IPS-NIHi7 (cell line): ENCODE measurements around the gene PSMD1.
"Not testable (repeated sequence)": the region's sequence is repeated elsewhere in the genome, so short reads cannot be mapped to it uniquely, and the experiment has no call there.

ENCODE experiments used
- DNase-seq: peaks from one replicate; pipeline ENCODE4 v3.0.0; 2012; ENCODE audit warnings: mixed read lengths; ENCODE audit errors: extremely low spot score

PSMD1 gene

DNA sequence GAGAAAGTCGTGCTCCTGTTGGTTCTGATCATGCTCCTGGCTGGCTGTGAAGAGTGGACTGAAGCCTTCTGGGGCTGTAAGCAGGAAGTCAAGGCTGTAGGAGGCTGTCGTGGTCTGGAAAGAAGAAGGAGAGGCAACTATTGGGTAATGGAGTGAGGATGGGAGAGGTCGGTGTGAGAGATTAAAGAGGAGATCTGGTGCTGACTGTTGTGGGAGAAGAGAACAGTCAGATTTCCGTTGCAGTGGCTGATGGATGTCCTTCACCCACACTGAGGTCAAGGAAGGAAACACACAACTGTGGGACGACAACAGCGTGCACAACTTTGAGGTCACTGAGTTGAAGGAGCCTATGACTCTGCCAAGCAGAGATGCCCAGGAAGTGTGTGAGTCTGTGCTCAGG, 2.8 kb upstream of the PSMD1 start:
- no peak for DNase-seq

DNA sequence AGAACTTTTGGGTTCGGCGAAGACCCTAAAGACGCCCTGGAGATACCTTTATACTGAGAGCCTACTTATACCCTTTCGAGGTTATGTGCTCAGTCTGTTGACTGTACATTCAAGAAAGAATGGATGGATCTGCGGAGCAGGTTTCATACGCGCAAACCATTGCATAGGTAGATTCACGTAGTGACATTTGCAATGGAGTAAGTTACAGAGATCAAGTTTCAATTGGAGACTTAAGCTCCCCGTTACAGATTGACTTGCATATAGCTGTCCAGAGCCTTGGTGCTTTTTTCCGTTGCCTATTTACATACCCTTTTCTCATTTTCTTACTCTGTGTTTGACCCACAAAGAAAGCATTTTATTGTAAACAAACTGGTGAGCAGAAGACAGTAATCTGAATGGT, 923 bp downstream of the PSMD1 start:
- no peak for DNase-seq

DNA sequence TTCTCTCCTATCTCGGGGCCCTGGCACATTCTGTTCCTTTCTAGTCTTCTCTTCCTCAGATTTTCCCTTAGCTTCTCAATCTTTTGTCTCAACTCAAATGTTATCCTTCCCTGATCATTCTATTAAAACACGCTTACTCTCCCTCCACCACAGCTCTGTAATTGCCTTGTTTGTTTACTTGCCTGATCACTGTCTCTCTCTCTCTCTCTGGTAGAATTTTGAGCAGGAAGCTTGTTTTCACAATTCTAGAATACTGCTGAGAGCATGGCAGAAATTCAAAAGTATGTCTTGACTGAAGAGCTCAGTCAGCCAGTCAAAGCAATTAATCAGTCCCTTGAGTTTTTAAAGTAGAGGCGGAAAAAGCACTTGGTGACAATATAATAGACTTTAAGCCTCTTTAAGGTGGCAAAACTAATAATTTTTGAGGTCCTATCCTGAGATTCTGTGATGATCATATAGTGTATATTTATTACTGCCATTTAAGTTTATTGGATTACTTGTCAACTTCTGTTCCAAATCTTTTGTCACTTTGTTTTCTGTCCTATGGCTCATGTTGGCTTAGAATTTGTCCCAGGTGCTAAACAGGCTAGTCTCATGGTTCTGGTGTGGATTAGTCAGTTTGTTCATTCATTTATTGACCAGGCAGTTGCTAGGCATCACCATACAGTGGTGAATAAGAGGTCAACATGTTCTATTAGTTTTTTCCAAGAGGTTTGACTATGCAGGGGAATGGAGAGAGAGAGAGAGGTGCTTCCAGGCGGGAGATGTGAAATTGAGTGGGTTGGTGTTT, 2.3 kb downstream of the PSMD1 start:
- DNase-seq, result no peak

DNA sequence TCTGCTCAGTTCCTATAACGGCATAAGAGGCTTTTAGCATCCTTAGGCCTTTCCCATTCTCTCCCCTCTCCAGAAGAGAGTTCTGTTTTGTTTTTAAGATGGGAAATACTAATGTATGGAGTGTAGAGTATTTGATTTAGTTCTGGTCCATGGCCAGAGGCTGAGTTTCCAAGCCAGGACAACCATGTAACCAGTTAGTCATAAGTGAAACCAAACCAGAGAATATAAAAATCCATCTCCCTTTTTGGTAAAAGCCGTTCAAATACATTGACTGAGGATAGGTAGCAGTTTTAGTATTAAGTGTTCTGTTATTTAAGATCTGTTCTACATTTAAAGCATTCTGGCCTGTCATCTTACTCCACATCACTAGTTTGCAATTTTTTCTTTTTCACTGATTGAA, 3.1 kb downstream of the PSMD1 start:
- DNase-seq, result no peak

DNA sequence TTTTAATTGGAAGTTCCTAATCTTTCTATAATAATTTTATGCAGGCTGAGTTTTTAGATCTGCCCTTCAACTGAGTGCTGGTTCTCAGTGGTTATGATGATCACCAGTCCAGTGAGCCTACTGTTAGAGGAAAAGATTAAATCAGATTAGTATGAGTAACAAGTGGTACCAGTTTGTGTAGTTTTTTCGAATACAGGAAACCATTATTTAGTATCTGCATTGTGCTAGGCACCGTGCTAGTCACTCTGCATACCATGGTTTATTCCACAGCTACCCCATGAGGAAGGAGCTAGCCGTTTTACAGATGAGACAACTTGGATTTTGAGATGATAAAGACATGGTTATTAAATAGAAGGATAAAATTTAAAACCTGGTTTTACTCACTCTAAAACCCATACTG, 6.1 kb downstream of the PSMD1 start:
- DNase-seq, result no peak

DNA sequence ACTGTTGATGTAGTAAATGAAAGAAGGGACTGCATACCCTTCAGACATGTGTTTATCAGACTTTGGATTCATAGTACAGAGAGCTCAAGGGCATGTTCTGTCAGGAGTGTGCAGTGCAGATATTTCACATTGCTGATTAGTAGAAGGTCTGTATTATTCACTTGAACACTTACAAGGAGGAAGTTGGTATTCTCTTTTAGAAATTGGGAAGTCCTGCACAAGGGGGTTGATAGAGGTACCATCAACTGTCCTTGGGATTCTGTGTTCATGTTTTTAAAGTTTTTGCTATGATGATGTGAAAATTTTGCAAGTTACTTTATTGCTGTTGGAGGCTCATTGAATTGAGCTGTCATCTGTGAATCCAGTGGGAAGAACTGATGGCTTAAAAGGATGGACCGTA, 6.7 kb downstream of the PSMD1 start:
- DNase-seq, result no peak

DNA sequence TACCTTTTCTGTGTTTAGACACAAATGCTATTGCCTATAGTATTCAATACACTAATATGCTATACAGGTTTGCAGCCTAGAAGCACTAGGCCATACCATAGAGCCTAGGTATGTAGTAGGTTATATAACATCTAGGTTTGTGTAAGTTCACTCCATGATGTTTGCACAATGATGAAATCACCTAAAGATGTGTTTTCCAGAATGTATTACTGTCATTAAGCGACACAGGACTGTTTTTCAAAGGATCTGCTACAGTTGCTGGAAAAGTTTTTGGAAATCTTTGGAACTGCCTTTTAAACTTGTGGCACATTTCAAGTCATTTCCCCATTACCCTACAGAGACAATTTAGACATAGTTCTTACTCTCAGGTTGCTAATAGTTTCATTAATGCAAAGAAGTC, 9.3 kb downstream of the PSMD1 start:
- no peak for DNase-seq

DNA sequence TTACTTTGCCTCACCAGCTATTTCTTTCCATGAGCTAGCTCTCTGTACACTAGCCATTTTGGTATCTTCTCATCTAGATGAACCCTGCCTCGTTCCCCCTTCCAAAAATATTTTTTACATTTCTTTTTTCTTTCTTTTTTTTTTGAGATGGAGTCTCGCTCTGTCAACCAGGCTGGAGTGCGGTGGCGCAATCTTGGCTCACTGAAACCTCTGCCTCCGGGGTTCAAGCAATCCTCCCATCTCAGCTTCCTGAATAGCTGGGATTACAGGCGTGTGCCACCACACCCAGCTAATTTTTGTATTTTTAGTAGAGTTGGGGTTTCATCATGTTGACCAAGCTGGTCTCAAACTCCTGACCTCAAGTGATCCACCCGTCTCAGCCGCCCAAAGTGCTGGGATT, 10.9 kb downstream of the PSMD1 start:
- not testable (repeated sequence) for DNase-seq

DNA sequence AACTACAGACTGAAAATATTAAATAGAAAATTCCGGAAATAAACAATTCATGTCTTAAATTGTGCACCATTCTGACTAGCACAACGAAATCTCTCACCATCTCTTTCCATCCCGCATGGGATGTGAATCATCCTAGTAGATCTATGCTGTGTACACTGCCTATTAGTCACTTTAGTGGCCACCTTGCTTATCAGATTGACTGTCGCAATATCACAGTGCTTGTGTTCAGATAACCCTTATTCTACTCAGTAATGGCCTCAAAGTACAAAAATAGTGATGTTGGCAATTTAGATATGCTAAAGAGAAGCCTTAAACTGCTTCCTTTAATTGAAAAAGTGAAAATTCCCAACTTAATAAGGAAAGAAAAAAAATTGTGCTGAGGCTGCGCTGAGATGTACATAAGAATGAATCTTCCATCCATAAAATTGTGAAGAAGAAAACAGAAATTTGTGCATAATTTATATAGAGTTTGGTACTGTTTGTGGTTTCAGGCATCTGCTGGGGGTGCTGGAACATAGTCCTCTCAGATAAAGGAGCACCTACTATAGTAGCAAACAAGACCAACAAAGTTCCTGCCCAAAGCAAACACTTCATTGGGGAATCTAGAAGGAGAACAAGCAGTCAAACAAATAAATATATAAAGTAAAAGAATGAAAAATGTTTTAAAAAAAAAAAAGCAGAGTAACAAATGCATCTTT, 12.0 kb downstream of the PSMD1 start:
- no peak for DNase-seq

DNA sequence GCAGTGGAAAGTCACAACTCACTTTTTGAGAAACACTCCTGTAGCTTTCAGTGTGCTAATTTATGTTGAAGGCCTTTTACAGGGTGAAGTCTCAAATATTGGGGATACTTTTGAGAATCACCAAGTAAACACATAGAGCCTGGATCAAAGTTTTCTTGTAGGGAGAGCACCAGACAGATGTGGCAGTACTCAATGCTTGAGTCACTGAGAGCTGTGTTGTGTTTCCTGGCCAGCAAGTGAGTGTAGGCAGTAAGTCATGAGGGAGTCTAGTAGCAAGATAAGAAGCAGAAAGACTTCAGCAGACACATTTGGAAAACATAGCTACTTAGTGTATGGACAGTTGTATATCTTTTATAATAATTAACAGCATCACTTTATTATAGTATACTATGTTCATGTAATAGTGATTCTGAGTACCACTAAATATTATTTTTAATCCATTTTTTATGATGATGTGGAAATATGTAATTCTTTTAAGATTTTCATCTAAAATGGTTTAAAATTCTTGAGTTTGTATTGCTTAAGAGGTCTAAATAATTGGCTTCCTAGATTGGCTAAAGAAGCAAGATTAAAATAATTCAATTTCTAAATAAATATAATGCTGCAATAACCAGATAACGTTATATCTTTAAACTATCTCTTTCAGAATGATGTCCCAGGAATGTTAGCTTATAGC, 12.8 kb downstream of the PSMD1 start:
- DNase-seq, result no peak

DNA sequence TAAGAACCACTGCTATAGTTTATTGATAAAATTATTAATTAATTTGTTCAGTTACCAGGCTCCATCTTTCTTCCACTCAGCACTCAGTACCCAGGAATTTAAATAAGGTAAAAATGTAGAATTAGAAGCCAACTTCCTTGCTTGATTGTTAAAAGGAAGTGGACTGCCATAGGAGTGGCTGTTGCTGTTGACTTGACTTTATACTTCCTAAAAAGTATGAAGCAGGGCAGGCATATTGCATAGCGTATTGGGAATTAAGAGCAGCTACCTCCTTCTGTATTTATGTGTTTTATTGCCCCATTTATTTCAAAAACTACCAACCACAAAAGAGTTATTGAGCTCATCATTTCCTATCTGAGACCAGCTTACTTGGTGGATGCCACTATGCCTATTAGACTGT, 27.9 kb downstream of the PSMD1 start:
- no peak for DNase-seq

DNA sequence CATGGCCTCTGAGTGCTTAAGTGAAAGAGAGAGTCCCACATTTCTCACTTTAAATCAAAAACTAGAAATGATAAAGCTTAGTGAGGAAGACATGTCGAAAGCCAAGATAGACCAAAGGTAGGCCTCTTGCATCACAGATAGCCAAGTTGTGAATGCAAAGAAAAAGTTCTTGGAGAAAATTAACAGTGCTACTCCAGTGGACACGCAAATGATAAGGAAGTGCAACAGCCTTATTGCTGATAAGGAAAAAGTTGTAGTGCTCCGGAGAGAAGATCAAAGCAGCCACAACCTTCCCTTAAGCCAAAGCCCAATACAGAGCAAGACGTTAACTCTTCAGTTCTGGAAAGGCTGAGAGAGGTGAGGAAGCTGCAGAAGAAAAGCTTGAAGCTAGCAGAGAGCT, 32.1 kb downstream of the PSMD1 start:
- no peak for DNase-seq

DNA sequence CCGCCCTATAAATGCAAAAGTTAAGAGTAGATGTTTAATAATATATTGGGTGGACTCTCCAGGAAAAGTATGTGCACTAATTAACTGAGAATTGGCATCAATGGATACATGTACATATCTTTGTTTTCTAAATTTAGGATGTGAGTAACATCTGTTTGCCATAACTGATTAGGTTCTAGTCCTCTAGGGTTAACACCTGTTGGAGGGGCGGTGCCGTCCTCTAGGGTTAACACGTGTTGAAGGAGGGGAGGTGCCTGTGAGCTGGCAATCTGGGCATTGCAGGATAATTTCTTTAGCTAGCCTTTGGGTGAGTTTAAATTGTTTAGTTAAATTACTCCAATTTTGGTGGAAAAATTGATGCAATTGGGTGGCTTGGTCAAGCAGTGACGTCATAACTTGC, 37.3 kb downstream of the PSMD1 start:
- no peak for DNase-seq

DNA sequence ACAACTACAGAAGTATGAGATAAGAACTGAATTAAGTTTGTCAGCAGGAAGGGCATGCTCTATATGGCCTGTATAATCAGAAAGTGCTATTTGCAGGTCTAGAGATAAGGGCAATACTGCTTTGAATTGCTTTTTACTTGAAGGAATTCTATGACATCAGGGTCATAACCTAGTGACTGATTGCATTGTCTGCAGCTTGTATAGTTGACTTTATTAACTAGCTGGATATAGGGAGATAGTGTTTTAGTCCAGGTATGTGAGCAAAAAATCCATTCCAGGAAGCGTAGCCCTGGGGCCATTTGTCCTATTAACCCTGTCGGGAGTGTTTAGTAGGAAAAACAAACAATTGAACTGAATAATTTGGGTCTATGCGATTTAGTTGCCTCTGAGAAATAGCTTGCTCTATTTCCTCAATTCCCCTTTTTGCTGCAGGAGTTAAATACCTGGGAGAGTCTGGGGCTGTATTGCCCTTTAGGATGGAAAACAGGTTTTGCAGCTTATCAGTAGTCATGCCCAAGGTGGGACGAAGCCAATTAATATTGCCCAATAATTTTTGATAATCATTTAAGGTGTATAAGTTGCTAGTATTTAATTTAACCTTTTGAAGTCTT, 38.2 kb downstream of the PSMD1 start:
- no peak for DNase-seq

DNA sequence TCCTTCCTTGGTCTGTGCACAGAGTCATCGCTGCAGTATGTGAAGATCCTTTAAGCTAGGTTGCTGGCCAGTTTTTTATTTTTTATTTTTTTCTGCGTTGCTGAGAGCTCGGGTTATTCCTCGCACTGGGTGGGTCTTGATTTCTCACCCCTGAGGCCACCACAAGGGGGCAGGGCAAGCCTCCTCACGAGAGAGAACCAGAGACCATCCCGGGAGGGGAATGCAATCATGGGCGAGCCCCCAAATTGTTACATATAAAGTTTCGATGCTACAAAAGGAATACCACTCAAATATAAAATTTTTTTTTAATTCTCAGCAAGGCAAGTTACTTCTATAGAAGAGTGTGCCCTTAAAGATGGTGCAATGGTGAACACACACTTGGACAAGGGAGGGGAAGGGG, 43.3 kb downstream of the PSMD1 start:
- DNase-seq, result no peak

DNA sequence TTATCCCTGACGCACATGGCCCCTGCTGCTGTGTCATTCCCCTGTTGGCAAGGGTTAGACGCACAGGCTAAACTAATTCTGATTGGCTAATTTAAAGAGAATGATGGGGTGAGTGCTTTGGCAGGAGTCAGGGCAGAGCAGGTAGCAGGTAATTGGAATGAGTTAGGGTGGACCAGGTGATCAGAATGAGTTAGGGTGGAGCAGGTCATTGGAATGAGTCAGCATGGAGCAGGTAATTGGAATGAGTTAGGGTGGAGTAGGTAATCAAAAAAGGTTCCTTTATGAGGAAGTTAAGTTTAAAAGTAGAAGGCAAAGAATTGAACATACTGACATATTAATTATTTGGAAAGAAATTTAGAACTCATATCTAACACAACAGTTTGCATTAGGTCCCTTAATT, 43.7 kb downstream of the PSMD1 start:
- not testable (repeated sequence) for DNase-seq

DNA sequence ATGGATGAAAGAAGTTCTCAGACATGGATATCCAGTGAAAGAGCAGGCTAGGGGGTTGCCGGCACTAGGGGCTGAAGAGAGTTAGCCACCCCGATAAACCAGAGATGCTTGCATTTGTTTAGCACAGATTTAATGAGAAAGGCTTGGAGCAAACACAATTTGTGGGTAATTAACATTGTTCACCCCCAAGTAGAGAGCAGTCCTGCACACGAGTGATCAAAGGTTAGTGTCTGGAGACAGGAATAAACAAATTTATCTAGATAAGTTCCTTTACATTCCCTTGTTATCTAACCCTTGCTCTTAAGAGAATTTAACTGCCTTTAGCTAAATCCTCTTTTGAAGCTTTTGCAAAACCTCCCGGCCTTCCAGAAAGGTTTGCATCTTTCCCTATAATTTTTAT, 44.3 kb downstream of the PSMD1 start:
- DNase-seq, result no peak

DNA sequence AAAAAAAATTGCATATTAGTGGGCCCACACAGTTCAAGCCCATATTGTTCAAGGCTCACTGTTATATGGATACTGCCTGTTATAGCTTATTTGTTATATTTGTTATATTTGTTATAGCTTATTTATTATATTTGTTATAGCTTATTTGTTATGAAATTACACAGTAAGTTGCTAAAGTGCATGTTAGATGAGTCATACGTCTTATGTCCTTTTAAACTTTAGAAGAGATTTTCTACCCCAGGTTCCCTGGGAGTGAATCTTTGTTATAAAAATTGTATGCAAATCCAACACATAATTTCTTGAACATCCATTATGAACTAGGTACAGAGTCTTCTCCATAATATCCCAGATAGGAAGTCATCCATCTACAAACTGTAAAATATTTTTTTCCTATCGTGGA, 46.1 kb downstream of the PSMD1 start:
- DNase-seq, result no peak

DNA sequence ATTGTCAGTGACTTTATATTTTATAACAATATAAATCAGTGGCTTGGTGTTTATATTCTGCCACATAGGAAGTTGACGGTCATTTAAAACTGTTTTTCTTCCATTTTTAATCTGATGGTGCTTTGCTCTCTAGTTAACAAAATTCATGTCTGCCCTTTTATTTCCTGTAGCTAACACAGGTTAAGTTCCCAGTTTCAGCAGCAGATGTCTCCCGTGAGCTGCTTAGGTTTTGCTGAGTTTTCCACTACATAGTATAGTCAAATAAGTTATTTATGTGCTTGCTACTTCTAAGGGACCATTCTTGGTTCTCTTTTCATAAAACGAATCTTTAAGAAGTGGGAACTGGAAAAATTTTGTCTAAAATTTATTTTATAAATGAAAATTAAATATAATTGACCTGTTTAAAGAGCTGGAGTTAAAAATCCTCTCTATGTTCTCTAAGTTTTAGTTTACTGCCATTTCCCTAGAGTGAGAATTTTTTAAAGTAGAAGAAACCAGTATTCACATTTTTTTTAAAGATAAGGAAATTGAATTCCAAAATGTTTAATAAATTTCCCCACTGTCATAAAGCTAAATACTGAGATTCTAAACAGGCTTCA, 47.5 kb downstream of the PSMD1 start:
- peak; percentile 39 for DNase-seq

DNA sequence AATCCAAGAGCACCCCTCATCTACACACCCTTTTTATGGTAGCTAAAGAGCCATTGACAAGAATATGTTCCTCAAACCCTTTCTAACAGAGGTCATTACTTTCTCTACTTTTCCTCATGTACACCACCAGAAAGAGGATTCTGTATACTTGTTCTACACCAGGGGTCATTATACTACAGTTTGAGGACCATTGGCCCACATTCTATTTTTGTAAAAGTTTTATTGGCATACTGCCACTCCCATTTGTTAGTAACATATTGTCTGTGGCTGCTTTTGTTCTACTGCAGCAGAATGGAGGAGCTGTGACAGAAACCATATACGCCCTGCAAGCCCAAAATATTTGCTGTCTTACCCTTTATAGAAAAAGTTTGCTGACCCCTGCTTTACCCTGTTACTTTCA, 53.9 kb downstream of the PSMD1 start:
- no peak for DNase-seq

DNA sequence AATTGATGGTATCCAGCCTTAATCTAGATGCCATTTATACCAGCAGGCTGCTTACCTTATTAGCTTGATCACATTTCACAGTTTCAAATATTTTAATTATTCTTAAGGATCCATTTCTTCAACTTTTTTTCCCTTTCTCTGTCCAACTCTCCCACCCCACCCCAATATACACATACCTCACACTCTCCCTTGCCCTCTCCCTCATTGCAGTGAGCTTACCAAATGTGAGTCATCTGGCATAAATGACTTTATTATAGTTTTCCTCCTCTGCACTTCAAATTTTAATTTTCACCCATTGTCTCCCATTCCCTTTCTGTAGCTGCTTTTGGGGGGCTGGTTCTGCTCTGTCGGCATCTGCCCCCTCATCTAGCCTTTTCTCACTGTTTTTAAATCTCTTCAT, 55.3 kb downstream of the PSMD1 start:
- no peak for DNase-seq

DNA sequence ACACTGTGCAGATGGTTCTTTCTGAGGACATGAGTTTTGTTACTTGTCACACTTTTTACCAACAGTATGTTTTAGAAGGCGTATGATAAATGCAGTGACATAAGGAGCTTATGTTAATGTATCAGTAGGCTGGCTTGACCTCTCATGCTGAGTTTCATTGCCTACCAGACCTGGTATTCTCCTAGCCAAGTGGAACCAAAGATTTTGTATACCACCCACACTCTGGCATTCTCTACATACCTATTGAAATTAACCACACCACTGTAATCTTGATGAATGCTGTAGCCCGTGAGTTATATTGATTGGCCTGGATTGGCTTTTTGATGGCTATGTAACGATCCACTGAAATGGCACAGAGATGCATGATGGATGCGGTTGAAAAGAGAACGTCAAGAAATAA, 56.8 kb downstream of the PSMD1 start:
- DNase-seq, result no peak
